HG03432 (cell line): Measurements from ENCODE around the gene PTPRM.

ENCODE experiments used
- ATAC-seq: cut with Tn5 transposase; IDR thresholded peaks from one replicate; pipeline ENCODE4 v1.9.1; 2021; ENCODE audit warnings: mild to moderate bottlenecking, moderate library complexity; ENCODE audit not compliant: unreplicated experiment

The PTPRM gene

DNA sequence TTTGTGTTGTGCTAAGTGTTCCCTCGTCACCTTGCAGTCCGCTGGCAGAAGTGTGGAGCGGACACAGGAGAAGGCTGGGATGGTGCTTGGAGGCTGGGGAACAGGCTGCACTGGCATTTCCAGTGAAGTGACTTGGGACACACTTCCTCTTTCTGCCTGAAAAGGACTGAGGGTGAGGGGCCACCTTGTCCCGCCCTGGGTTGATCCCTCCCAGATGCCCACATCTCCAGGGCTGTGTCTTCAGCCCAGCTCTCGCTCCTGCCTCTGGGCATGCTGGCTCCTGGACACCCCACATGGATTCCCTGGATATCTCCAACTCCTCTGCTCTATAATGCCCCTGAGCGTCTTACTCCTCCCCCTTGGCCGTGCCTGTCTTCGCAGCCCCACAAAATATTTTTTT lies 412.6 kb downstream of the PTPRM start:
- ATAC-seq, result no peak

DNA sequence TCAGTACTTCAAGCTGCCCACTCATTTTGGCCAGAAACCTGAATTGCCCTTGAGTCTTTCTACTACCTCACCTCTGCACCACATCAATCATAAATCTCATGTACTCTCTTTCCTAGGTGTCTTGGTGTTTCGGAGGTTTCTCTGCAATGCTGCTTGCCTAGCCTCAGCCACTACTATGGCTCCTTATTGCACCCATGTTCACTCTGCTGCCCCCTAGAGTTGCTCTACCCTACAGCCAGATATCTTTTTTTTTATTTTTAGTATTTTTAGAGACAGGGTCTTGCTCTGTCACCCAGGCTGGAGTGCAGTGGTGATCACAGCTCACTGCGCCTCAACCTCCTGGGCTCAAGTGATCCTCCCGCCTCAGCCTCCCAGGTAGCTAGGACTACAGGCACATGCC lies 413.0 kb downstream of the PTPRM start:
- ATAC-seq, result no peak

DNA sequence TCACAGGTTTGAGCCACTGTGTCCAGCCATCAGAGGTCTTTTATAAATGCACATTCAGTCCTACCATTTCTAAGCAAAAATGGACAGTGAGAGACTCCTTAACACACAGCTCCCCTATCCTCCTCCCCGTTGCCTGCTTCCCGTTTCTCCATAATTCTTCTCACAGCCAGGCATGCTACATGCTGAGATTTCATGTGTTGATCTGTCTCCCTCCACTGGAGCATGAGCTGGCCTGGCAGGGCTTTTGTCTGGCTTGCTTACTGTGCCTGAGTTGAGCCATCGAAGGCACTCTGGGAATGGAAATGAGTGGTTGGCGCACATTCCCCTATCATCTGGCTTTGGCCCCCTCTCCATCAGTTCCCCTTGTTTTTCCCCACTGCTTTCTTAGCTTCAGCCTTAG lies 413.5 kb downstream of the PTPRM start:
- no peak for ATAC-seq

DNA sequence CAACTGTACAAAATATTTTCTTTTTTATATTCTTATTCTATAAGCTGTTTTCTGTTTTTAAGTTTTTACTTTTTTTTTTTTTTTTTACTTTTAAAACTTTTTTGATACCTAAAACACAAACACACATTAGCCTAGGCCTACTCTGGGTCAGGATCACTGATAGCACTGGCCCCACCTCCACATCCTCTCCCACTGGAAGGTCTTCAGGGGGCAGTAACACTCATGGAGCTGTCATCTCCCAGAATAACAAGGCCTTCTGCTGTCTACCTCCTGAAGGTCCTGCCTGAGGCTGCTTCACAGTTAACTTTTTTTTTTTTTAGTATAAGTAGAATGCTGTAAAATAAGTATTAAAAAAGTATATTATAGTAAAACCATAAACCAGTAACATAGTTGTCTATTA lies 415.1 kb downstream of the PTPRM start:
- ATAC-seq, result no peak

DNA sequence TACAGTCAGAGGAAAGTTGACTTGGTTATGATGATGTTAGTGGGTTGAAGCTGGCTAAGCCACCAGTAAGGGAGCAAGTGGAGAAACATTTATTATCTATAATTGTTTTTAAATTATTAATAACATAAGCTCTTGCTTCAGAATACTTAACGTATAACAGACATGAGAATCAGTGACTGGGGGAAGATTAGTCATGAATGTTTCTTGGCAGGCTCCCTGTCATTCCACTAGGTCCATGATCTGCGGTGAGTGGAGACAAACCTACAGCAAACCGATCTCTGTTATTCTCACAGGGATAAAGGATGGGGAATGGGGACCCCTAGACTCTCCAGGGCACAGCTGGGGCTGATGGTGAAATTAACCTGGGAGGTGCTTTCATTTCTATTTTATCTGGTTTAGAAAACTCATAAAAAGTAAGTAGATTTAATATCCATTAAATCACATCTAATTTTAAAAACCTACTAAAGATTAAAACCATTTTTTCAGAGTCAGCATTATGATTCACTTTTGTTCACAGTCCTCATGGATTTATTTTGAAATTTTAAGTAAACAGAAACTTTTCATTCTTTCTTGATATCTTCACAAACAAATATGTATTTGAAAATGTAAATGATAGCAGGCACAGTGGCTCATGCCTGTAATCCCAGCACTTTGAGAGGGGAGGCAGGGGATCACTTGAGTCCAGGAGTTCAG lies 420.3 kb downstream of the PTPRM start:
- ATAC-seq, result no peak

DNA sequence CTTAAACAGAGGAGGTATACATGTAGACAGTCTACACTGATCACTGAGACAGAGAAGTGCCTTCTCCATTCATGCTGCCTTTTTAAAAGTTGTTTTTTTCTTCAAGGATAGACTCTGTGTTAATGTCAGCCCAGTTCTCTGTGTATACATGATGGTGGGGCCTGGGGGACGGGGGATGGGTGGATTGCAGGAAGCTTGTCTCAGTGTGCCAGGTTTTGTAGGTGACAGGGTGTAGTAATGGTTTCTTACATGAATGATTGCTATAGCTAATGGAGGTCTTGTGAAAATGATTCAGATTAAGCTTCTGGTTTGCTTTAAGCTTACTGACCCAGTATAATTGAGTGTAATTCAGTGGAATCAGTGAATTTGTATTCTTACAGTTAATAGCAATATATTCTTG lies 423.6 kb downstream of the PTPRM start:
- ATAC-seq, result no peak

DNA sequence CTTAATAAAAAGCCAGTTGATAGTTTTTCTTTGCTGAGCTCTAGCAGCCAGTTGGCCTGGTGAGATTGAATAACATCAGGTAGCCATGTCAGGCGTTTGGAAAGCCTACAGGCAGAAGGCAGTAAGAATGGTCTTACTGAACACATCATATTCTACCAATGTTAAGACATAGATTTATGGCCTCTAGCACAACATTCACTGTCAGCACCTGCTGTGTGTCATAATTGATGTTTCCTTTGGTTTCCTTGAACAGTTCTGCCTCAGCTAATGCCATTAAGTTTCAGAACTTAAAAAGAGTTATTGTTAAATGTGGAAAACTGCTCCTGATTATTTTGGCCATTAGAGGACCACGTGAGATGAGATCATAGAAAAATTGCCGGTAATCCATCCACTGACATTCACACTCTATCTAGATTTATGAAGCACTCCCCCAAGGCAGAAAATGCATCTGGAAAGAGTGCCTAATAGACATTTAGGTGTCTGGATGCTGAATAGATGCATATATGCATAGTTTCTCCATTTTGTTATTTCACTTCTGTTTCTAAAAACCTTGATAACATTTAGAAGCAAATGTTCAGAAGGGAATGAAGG lies 434.7 kb downstream of the PTPRM start:
- ATAC-seq, result no peak

DNA sequence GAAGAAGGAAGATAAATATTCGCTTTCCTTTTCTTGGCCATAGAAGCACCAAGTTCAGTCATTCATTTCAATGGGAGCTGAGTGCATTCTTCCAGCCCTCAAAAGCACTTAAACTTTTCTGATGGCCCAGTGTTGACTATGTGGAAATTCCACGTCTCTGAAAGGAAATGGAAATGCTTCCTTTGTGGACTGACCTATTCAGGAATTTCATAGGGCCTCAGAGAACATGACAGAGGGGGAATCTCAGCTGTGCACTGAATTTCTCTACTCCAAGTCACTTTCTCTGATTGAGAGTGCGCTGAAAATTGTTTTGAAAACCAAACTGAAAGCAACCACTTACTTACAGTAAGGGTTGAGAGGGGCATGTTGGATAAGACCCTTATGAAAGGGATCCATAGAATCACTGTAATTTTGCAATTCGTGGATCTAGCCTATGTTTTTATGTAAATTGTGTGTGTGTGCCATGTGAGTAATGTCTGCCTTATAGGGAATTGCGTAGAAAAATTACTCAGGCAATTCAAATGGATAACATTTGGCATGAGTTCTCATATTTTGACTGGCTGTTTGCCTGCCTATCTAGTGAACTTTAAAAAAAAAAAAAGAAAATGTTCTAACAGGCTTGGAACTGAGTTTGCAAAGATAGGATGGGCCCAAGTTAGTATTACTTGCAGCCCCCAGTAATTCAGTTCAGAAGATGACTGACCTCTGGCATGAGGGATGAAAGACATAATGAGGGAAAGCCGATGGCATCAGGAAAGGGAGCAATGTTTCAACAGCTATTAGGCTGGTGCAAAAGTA lies 437.0 kb downstream of the PTPRM start:
- ATAC-seq, result no peak

DNA sequence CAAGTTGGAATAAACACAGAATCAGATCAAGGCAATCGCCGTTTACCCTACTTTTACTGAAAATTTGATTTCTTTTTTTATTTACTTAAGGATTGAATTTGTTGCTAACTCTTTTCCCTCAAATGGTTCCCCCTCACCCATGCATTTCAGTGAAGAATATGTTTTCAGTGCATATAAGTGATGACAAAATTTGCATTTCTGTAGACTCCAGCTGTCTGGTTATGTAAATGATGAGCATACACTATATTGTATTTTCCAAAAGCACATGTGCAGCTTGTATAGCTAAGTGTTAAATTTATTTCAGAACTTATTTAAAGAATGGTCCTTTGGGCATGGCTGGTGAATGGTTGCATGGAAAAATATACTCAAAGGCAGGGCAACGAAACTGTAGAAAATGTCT lies 437.7 kb downstream of the PTPRM start:
- ATAC-seq, result no peak

DNA sequence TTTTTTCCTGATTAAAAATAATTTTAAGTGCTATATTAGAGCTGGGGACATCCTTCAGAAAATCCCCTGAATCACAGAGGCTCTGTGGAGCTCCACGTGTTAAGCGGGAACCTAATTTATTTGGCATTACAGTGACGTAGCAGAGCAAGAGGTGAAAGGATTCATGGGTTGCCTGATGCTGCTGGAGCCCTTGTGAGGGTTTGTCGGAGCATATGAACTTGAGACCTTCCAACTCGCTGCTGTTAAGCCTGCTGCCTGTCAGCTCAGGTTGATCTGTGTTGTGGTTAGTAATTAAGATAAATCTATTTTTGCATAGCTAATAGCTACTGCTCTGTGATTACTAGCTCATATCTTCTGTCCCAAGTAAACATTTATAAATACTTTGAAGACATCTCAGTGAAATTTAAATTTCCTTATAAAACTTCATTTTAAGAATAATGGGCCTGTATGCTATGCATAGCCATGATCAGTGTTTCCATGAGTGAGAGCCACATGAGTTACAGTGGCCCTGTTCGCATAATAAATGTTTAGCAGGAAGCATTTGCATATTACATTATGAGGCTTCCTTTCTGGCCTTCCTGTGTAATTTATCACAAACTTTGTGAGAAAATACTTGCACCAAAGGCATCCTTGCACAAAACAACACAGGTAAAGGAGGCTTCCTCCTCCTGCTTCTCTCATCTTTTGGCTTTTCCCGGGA lies 438.9 kb downstream of the PTPRM start:
- no peak for ATAC-seq

DNA sequence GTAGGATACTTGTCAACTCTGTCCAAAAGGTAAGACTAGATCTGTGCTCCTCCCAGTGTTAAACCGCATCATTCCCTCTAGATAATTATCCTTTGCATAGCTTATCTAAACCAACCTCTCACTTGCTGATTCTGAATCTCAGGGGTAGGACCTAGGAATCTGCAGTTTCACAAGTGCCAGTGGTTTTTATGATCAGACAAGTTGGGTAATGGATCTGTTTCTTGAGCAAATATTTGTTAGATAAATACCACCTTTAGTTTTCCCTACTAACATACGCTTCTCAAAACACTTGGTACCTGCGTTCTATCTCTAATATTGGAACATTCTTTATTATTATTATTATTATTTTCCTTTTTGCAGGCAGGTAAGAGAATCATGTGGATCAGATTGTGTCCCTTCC lies 439.9 kb downstream of the PTPRM start:
- ATAC-seq, result no peak

DNA sequence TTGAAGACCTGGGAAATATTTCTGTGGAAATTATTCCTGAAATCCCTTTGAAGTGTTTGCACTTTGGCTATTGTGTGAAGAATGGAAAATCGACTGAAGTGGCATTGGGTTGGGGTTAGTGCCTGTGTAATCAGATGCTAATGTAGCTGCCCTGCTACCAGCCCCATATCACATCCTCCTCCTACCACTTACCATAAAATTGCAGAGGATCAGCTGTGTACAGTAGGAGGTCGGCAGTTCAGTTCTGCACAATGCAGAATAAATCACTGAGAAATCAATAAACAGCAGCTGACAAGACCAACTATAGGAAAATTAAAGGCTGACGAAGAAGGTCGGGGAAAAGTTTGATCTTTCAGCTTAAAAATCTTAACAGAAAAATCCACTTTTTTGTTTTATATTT lies 440.9 kb downstream of the PTPRM start:
- ATAC-seq, result no peak

DNA sequence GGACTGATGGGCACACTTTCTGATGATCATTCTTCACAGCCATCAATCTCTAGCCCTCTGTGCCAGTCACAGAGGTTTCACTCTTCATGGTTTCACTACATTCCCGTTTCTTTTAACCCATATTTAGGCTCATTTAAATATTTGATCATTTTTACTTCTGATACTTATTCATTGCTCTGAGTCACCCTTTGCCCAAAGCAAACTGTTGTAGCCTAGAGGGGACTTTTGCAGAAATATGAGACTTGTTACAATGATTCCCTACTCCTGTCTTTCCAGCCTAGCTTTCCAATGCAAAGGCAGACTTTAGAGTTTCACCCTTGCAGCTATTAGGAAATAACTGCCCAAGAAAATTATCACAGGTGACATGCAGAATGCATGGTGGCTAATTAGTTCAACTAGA lies 444.2 kb downstream of the PTPRM start:
- ATAC-seq, result no peak

DNA sequence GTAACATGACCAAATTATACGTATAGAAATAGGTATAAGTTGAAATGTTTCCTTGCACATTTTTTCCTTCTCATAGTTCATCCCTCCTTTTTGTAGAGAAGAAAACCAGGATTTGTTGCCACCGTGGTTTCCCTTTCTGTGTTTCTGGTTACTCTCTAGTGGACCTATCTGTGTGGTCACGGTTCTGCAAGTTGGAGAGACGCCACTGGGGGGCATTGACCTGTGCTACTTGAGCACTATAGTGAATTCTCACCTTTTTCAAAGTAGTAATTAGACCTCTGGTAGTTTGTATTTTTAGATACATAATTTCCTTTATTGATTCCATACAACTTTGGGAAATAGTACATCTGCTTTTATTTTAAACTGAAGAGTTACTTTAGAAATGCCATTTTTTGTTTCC lies 444.8 kb downstream of the PTPRM start:
- ATAC-seq, result no peak

DNA sequence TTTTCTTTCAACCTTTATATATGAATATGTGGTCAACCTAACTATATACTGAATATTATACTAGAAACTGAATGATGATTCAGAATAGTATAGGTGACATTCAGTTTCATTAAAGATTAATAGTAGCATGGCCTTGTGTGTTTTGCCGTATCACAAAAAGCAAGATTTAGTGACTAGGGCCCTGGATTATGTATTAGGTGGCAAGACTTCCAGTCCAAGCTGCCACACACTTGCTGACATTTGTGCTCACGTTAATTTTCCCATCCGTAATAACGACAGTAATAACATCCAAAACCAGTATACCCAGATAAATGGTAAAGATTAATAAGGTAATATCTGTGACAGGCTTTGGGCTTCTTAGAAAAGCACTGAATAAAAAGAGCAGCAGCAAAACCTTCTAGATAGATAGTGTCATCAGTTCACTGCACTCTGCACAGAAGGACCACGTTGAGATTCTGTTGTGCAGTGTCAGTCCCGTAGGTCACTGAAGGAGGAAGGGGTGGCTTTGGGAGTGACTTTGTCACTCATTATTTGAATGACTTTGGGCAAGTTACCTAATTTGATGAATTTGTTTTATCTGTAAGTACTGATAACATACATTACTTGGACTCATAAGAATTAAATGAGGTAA lies 451.7 kb downstream of the PTPRM start:
- no peak for ATAC-seq

DNA sequence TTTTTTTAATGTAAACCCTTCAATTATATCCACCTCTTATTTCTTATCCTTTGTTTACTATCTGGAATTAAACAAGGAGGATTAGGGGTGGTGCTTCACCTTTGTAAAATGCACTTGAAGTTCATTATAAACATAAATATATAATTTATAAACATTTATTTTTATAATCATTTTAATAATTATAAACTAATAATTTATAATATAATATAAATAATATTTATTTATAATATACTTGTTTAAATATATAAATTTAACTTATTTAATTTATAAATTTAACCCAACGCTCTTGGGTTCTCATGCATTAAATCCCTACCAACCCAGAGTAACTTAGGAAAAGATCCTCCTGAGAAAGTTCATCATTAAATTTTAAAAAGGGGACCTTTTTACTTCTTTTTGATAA lies 452.5 kb downstream of the PTPRM start:
- no peak for ATAC-seq

DNA sequence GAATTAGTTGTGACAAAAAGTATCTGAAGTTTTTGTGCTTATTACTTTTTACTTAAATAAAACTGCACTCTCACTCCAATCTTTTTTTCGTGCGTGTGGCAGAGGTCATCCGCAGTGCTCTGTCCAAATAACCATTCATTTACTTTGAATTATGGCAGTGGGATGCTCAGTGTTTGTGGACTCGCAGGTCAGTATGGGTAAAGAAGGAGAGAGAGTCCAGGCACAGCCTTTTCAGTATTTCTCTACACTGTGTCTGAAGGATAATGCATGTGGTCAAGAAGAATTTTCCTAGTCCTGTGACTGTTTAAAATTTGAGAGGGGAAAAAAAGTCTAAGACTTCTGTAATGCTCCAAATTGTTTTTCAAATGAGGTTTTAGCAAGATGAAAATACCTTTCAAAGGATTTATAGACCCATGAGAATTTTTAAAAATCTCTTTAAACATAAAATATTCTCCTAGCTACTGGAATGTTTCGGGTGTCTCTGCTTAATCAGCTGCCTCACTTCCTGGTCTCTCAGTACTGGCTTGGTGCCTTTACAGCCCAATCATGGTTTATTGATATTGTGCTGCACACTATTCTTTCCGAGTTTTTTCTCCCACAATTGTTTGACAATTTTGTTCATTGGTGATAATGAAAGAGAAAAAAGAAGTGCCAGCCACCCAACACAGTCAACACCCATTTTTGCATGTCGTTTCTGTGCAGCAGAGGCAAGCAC lies 453.2 kb downstream of the PTPRM start:
- no peak for ATAC-seq

DNA sequence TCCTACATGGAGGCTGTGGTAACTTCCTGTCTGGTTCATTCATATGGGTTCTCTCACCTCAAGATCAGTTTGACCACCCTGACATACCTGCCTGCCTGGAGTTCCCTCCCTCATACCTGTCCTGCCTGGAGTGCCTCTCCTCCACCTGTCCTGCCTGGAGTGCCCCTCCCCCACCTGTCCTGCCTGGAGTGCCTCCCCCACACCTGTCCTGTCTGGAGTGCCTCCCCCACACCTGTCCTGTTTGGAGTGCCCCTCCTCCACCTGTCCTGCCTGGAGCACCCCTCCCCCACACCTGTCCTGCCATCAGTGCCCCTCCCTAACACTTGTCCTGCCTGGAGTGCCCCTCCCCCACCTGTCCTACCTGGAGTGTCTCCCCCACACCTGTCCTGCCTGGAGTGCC lies 461.9 kb downstream of the PTPRM start:
- no peak for ATAC-seq

DNA sequence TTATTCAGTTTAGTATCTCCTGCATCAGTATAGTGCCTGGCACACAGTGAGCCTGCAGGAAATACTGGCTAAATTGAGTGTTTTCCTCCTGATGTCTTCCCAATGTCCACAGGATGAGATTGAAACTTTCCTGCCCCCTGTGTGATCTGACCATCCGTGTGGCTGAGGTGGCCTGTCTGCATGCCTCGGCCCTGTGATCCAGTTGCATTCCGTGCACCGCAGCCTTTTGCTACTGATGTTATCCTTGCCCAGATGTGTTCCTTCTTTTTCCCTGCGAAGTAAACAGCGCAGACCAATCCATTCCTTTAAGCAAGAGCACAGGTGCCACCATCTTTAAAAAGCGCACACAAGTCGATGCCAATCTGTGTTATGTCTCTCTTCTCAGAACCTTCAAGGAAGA lies 462.6 kb downstream of the PTPRM start:
- ATAC-seq, result no peak

DNA sequence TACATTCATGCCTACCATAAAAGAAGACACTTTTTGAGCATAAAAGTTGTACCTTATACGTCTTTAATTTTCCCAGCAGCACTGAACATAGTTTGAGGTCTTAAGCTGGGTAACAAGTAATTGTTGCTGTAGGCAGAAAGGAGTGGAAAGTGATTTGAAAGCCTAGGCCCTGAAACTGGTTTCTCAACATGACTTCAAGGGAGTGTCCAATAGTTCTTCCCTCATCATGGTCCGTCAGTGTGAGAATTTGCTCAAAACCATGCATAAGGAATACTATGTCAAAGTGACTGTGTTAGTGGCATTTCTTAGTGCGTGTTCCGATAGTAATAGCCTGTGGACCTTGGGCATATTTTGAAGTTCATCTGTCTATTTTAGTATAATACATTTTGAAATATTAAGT lies 463.1 kb downstream of the PTPRM start:
- no peak for ATAC-seq

DNA sequence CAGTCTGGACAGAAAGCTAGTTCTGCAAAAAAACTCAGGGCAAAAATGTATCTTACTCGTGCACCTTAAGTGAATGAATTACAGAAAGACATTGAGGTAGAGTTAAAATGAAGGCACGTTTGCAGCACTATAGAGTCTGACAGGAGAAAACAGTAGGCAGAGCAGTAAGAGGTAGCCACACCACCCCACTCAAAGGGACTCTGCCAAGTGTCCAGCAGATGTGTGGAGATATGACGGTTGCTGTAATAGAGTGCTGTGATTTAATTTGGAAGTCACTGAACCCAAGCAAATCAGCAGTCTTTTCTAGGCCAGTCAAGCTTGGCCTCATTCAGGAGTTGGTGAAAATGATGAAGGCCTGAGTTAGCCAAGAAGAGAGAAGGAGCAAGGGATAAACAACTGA lies 464.4 kb downstream of the PTPRM start:
- ATAC-seq, result no peak
